Glomerular visceral epithelial cell (primary cell): ENCODE results near the gene TENT4A.

Experiments used
- DNase-seq: peaks from one replicate; pipeline ENCODE4 v3.0.0-alpha.2; 2016; ENCODE audit errors: extremely low spot score

TENT4A gene

GRCh38 chr5:6717247-6717646, 4.0 kb downstream of the TENT4A start:
- no peak for DNase-seq

GRCh38 chr5:6717687-6718086, 4.5 kb downstream of the TENT4A start:
- DNase-seq, result no peak

GRCh38 chr5:6718161-6718681, 5.0 kb downstream of the TENT4A start:
- DNase-seq, result no peak

- no peak for DNase-seq
Measured at GRCh38 chr5:6718718-6719117, 5.5 kb downstream of the TENT4A start.

- DNase-seq, result no peak
Measured at GRCh38 chr5:6719417-6719816, 6.2 kb downstream of the TENT4A start.

GRCh38 chr5:6719896-6720560, 6.8 kb downstream of the TENT4A start:
- DNase-seq, result no peak

- no peak for DNase-seq
Measured at GRCh38 chr5:6720561-6720921, 7.3 kb downstream of the TENT4A start.

GRCh38 chr5:6721442-6721841, 8.2 kb downstream of the TENT4A start:
- DNase-seq, result no peak

GRCh38 chr5:6722015-6722414, 8.8 kb downstream of the TENT4A start:
- DNase-seq, result no peak

GRCh38 chr5:6723122-6723815, 10.0 kb downstream of the TENT4A start:
- DNase-seq, result no peak

- DNase-seq, result no peak
Measured at GRCh38 chr5:6723816-6724300, 10.6 kb downstream of the TENT4A start.

GRCh38 chr5:6724321-6724929, 11.2 kb downstream of the TENT4A start:
- no peak for DNase-seq

- no peak for DNase-seq
Measured at GRCh38 chr5:6725421-6725820, 12.2 kb downstream of the TENT4A start.

GRCh38 chr5:6726006-6726405, 12.8 kb downstream of the TENT4A start:
- DNase-seq, result no peak

GRCh38 chr5:6727231-6727630, 14.0 kb downstream of the TENT4A start:
- no peak for DNase-seq

- DNase-seq, result peak; percentile 52
Measured at GRCh38 chr5:6728011-6728794, 15.0 kb downstream of the TENT4A start.

GRCh38 chr5:6728795-6729183, 15.6 kb downstream of the TENT4A start:
- DNase-seq, result no peak

- DNase-seq, result no peak
Measured at GRCh38 chr5:6729386-6730310, 16.4 kb downstream of the TENT4A start.

- no peak for DNase-seq
Measured at GRCh38 chr5:6730407-6730806, 17.2 kb downstream of the TENT4A start.

- DNase-seq, result no peak
Measured at GRCh38 chr5:6730807-6731206, 17.6 kb downstream of the TENT4A start.
